ENCODE measurements around the gene APBA1.

The APBA1 gene

GRCh38 chr9:69453746-69454145 is 218.4 kb downstream of the APBA1 start:
- TF ChIP-seq GABPA (IDR thresholded peaks at IDR 0.05; ENCODE audit: low read depth) (no peak), CTCF (IDR thresholded peaks at IDR 0.05; ENCODE audit: insufficient read depth, low read length) (no peak), POLR2AphosphoS5 (IDR thresholded peaks at IDR 0.05; ENCODE audit: low read depth) (no peak), SPI1 (IDR thresholded peaks at IDR 0.05; ENCODE audit: borderline replicate concordance, low read depth) (no peak), REST (IDR thresholded peaks at IDR 0.05; ENCODE audit: insufficient replicate concordance, low read depth) (no peak)
- no peak for DNase-seq (ENCODE audit: low read depth in 1 of 2, low spot score in 1 of 2)
- Histone ChIP-seq H3K27me3 (ENCODE audit: insufficient read depth, poor library complexity, severe bottlenecking) (no peaks in the 10 kb centered on the region), H3K4me3 (replicated peaks; ENCODE audit: insufficient read depth, low read length) (no peak overlapping the region), H3K27ac (replicated peaks) (no peak overlapping the region)

- H3K4me3 ChIP-seq (replicated peaks; ENCODE audit: insufficient read depth, low read length) = no peak overlapping the region
- DNase-seq (ENCODE audit: low read depth in 1 of 2, low spot score in 1 of 2) = no peak
- TF ChIP-seq GABPA (IDR thresholded peaks at IDR 0.05; ENCODE audit: low read depth) (no peak), CTCF (IDR thresholded peaks at IDR 0.05; ENCODE audit: insufficient read depth, low read length) (no peak), SPI1 (IDR thresholded peaks at IDR 0.05; ENCODE audit: borderline replicate concordance, low read depth) (no peak), POLR2AphosphoS5 (IDR thresholded peaks at IDR 0.05; ENCODE audit: low read depth) (no peak)
- H3K27ac ChIP-seq (replicated peaks) = no peak overlapping the region
- H3K27me3 ChIP-seq (ENCODE audit: insufficient read depth, poor library complexity, severe bottlenecking) = no peaks in the 10 kb centered on the region
Observed at GRCh38 chr9:69452110-69452782, 219.9 kb downstream of the APBA1 start.

DNA sequence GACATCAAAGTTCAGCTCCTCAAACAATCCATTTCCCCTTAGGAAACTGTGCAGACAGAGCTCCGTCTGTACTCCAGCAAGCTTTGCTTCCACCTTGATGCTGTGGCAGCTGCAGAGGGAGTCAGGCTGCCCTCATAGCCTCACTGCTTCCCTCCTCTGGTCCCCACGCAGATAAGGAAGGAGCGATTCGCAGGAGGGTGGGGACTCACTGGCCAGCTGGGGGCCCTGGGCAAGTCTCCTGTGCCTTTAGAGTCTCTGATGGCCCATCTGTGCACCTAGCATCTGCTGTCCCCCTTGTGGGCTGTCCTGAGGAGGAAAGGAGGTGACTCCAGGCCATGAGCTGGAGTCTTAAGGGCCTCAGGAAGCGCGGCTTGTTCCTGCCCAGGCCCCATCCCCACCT is 225.7 kb downstream of the APBA1 start:
- Histone ChIP-seq H3K27me3 (ENCODE audit: insufficient read depth, poor library complexity, severe bottlenecking) (no peaks in the 10 kb centered on the region), H3K27ac (replicated peaks) (no peak overlapping the region)
- TF ChIP-seq CTCF (IDR thresholded peaks at IDR 0.05; ENCODE audit: insufficient read depth, low read length) (no peak), REST (IDR thresholded peaks at IDR 0.05; ENCODE audit: insufficient replicate concordance, low read depth) (no peak), POLR2AphosphoS5 (IDR thresholded peaks at IDR 0.05; ENCODE audit: low read depth) (no peak), SPI1 (IDR thresholded peaks at IDR 0.05; ENCODE audit: borderline replicate concordance, low read depth) (no peak), GABPA (IDR thresholded peaks at IDR 0.05; ENCODE audit: low read depth) (no peak)

DNA sequence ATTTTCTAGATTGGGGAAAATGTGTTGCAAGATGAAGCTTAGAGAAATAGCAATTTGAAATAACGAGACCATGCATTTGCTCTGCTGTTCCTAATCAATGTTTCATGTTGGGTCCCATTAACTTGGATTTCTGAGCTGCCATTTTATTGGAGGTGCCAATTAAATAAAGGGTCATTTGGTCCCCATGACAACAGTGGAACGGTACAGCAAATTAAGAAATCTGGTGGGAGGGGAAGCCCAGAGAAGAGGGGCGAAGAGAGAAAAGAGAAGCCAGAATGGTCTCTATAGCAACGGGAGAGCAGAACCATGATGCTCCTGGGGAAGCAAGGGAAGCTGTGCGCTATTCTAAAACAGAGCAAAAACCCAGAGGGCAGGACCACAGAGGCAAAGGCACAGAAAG is 226.9 kb downstream of the APBA1 start:
- TF ChIP-seq REST (IDR thresholded peaks at IDR 0.05; ENCODE audit: insufficient replicate concordance, low read depth) (no peak), GABPA (IDR thresholded peaks at IDR 0.05; ENCODE audit: low read depth) (no peak), CTCF (IDR thresholded peaks at IDR 0.05; ENCODE audit: insufficient read depth, low read length) (no peak), SPI1 (IDR thresholded peaks at IDR 0.05; ENCODE audit: borderline replicate concordance, low read depth) (no peak), POLR2AphosphoS5 (IDR thresholded peaks at IDR 0.05; ENCODE audit: low read depth) (no peak)
- H3K27me3 ChIP-seq (ENCODE audit: insufficient read depth, poor library complexity, severe bottlenecking) = no peaks in the 10 kb centered on the region
- DNase-seq (ENCODE audit: low read depth in 1 of 2, low spot score in 1 of 2) = no peak
- no peak overlapping the region for H3K27ac ChIP-seq (replicated peaks)
- H3K4me3 ChIP-seq (replicated peaks; ENCODE audit: insufficient read depth, low read length) = no peak overlapping the region

More for the DNA sequence above, 225.7 kb downstream of the APBA1 start:
- no peak for DNase-seq (ENCODE audit: low read depth in 1 of 2, low spot score in 1 of 2)
- H3K4me3 ChIP-seq (replicated peaks; ENCODE audit: insufficient read depth, low read length) = no peak overlapping the region
